HG03060 (cell line): ENCODE measurements around the gene RARA.
"Not testable (repeated sequence)": the region's sequence is repeated elsewhere in the genome, so short reads cannot be mapped to it uniquely, and the experiment has no call there.

Source experiments
- ATAC-seq: cut with Tn5 transposase; IDR thresholded peaks from one replicate; pipeline ENCODE4 v1.9.1; 2021; ENCODE audit warnings: low read depth, moderate number of reproducible peaks; ENCODE audit not compliant: unreplicated experiment

The RARA gene

GRCh38 chr17:40295488-40296436, 13.2 kb upstream of the RARA start:
- no peak for ATAC-seq

DNA sequence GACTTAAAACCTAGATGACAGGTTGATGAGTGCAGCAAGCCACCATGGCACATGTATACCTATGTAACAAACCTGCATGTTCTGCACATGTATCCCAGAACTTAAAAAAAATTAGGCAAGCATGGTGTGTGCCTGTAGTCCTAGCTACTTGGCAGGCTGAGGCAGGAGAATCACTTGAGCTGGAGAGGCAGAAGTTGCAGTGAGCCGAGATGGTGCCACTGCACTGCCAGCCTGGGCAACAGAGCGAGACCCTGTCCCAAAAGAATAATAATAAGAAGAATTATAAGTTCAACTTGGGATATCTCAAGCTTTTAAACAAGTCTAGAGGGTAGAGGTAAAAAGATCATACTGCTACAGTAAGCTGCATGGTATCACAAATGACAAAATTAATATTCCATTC, 11.5 kb upstream of the RARA start:
- no peak for ATAC-seq

GRCh38 chr17:40298726-40299125, 10.3 kb upstream of the RARA start:
- ATAC-seq = no peak

DNA sequence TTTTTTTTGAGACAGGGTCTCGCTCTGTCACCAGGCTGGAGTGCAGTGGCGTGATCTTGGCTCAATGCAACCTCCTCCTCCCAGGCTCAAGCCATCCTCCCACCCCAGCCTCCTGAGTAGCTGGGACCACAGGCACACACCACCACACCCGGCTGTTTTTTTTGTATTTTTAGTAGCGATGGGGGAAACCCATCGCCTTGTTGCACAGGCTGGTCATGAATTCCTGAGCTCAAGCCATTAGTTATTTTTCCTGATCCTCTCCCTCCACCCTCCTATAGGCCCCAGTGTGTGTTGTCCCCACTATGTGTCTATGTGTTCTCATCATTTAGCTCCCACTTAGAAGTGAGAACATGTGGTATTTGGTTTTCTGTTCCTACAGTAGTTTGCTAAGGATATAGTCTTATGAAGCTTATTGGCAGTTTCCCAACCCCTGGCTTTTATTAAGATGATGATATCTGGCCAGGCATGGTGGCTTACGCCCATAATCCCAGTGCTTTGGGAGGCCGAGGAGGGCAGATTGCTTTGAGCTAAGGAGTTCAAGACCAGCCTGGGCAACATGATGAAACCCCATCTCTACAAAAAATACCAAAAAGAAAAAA, 9.7 kb upstream of the RARA start:
- ATAC-seq = not testable (repeated sequence)

DNA sequence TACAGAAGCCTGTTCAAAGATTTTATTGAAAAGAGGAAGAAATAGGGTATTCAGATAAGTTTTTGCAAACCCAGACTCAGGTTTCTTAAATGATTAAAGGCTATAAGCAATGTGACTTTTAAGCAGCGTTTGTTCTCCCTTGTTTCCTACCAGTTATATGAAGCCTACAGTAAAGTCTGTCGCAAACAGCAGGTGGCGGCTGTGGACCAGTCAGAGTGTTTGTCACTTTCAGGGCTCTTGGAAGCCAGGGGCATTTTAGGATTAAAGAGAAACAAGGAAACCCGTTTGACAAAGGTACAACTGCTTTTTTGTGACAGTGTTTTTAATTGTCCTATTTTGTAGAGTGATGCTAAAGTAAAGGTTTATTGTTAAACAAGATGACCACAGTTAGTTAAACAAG, 7.7 kb upstream of the RARA start:
- no peak for ATAC-seq

DNA sequence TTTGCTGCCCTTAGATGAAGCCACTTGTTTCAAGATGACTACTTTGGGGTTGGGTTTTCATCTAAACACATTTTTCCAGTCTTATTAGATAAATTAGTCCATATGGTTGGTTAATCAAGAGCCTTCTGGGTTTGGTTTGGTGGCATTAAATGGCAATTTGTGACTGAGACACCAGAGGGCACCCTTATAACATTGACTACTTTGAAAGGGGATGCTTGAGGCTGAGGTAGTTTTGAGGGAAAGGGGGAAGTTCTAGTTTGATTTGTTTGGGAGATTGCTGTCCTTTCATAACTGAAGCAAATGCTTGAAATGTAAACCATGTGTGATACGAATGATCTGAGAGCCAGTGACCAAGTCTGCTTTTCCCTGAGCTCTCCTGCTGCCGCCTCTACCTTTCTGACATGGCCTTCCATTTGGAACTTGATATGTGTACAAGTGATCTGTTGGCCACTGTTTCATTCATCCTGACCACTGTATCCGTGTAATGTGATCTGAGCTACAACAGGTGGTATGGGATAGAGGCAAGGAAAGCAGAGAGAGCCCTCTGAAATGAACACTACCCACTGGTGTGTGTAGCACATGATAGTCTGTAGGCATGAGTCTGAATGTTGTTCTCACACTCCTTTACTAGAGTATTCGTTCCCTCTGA, 5.8 kb upstream of the RARA start:
- no peak for ATAC-seq

GRCh38 chr17:40303708-40304551, 5.0 kb upstream of the RARA start:
- ATAC-seq = no peak

DNA sequence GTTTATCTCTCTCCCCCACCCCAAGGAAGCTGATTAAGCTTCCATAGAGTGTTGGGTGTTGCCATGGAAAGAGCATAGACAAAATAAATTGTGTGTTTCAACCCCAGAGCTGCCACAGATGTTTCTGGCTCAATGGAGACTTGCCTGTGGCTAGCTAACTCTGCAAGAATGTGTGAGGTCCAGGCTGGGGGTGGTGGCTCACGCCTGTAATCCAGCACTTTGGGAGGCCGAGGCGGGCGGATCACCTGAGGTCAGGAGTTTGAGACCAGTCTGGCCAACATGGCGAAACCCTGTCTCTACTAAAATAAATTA, 4.5 kb upstream of the RARA start:
- not testable (repeated sequence) for ATAC-seq

GRCh38 chr17:40304866-40305265, 4.1 kb upstream of the RARA start:
- not testable (repeated sequence) for ATAC-seq

GRCh38 chr17:40306395-40306794, 2.6 kb upstream of the RARA start:
- ATAC-seq = no peak

- no peak for ATAC-seq
Observed at GRCh38 chr17:40307001-40307730, 1.8 kb upstream of the RARA start.

- ATAC-seq = no peak
Observed at GRCh38 chr17:40307740-40308239, 1.2 kb upstream of the RARA start.

GRCh38 chr17:40309949-40310510, 1.1 kb downstream of the RARA start:
- no peak for ATAC-seq

DNA sequence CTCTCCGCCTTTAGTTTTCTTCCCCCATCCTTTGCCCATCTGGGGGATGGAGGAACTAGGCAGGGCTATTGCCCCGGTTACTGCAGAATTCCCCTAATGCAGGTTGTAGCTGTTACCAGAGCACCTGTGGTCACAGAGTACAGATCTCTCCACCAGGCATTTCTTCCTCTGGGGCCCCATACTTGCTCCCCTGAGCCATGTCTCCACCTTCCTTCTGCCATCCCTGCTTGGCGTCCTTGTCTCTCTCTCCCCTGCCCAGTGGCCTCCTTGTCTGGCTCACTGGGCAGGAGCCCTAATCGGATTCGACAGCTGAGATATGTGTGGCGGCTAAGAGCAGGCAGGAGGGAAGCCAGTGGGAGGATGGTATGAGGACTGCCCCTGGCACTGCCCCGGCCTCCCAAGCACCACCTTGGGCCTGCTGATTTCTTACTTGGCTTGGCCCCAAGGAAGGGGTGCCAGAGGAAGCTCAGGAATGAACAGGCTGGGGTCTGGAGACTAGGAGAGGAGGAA, 2.0 kb downstream of the RARA start:
- ATAC-seq = no peak

DNA sequence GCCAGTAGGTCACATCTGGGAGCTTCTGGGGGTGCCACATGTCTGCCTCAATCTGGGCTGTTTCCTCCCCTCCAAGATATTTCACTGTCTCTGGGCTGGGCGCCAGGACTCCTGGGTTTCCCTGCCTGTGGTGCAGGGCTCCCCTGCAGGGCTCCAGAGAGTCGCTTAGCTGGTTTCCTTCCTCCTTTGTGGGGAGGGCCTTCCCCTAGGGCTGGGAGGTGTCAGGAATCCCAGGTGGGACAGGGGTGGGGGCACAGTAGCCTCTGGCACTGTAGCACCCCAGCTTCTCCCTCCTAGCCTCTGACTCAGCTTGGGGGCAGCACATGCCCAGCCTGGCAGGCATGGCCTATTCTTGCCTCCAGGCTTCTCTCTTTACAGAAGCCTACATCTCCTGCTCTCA, 2.6 kb downstream of the RARA start:
- ATAC-seq = no peak

- ATAC-seq = no peak
Observed at GRCh38 chr17:40312131-40312731, 3.3 kb downstream of the RARA start.

DNA sequence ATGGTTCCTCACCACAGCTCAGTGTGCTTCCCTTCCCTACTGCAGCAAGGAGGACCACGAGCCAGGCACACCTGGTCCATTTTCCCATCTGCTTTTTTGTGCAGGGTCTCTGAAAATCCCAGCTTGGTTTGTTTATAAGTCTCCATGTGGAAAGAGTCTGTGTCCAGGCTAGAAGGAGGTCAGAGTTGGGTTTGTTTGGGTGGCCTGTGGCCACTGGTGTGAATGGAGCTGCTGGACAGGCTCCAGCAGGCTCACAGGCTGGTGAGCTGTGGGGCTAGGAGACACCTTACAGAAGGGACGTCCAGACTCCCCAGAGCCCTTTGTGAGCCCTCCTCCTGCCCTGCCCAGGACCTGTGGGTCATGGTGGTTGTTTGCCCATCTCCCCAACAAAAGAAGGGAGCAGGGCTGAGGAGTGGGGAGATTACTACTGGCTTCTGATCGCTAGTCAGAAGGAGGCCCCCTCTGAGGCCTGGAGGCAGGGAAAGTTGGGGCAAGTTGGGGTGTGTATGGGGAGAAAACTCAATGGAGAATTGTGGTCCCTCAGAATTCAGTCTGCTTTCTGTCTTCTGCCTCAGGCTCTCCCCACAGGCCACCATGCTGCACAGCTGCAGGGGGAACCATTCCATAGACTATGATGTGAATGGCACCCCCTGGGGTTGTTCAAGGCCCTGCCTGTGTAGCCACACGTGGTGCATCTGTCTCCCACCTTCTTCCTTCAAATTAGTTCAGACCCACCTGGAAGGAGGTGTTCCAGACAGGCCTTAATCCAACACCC, 4.1 kb downstream of the RARA start:
- ATAC-seq = no peak
